GM19463 (cell line): Measurements from ENCODE around the gene ZBTB20.
"Not testable (repeated sequence)": the region's sequence is repeated elsewhere in the genome, so short reads cannot be mapped to it uniquely, and the experiment has no call there.

Experiments used
- ATAC-seq: cut with Tn5 transposase; IDR thresholded peaks from one replicate; pipeline ENCODE4 v1.9.1; 2021; ENCODE audit warnings: mild to moderate bottlenecking, moderate library complexity; ENCODE audit not compliant: unreplicated experiment

Gene ZBTB20

GRCh38 chr3:114685161-114685560 lies 461.9 kb downstream of the ZBTB20 start:
- ATAC-seq, result no peak

- no peak for ATAC-seq
These were observed 466.8 kb downstream of the ZBTB20 start for GRCh38 chr3:114680299-114680698.

- ATAC-seq, result not testable (repeated sequence)
These were observed 467.3 kb downstream of the ZBTB20 start for GRCh38 chr3:114679773-114680172.

- ATAC-seq, result no peak
These were observed 472.0 kb downstream of the ZBTB20 start for GRCh38 chr3:114675104-114675503.

- no peak for ATAC-seq
These were observed 473.1 kb downstream of the ZBTB20 start for GRCh38 chr3:114674036-114674435.

GRCh38 chr3:114673481-114673880 lies 473.6 kb downstream of the ZBTB20 start:
- ATAC-seq, result no peak

GRCh38 chr3:114672692-114673447 lies 474.2 kb downstream of the ZBTB20 start:
- ATAC-seq, result no peak

GRCh38 chr3:114671741-114672510 lies 475.2 kb downstream of the ZBTB20 start:
- ATAC-seq, result no peak

GRCh38 chr3:114669614-114670013 lies 477.5 kb downstream of the ZBTB20 start:
- no peak for ATAC-seq

GRCh38 chr3:114668099-114668498 lies 479.0 kb downstream of the ZBTB20 start:
- ATAC-seq, result no peak

GRCh38 chr3:114666623-114667022 lies 480.5 kb downstream of the ZBTB20 start:
- no peak for ATAC-seq

GRCh38 chr3:114664006-114664405 lies 483.1 kb downstream of the ZBTB20 start:
- ATAC-seq, result no peak

- ATAC-seq, result no peak
These were observed 486.3 kb downstream of the ZBTB20 start for GRCh38 chr3:114660808-114661207.

GRCh38 chr3:114660124-114660523 lies 487.0 kb downstream of the ZBTB20 start:
- no peak for ATAC-seq

GRCh38 chr3:114659109-114660061 lies 487.7 kb downstream of the ZBTB20 start:
- no peak for ATAC-seq

GRCh38 chr3:114651555-114651954 lies 495.5 kb downstream of the ZBTB20 start:
- no peak for ATAC-seq

- no peak for ATAC-seq
These were observed 496.3 kb downstream of the ZBTB20 start for GRCh38 chr3:114650808-114651207.

- ATAC-seq, result no peak
These were observed 497.8 kb downstream of the ZBTB20 start for GRCh38 chr3:114649331-114649730.

GRCh38 chr3:114646526-114646925 lies 500.6 kb downstream of the ZBTB20 start:
- no peak for ATAC-seq

GRCh38 chr3:114645392-114645791 lies 501.7 kb downstream of the ZBTB20 start:
- no peak for ATAC-seq

- ATAC-seq, result no peak
These were observed 502.7 kb downstream of the ZBTB20 start for GRCh38 chr3:114644367-114644766.
